ENCODE results near the gene ADAMTS6.

Gene ADAMTS6

DNA sequence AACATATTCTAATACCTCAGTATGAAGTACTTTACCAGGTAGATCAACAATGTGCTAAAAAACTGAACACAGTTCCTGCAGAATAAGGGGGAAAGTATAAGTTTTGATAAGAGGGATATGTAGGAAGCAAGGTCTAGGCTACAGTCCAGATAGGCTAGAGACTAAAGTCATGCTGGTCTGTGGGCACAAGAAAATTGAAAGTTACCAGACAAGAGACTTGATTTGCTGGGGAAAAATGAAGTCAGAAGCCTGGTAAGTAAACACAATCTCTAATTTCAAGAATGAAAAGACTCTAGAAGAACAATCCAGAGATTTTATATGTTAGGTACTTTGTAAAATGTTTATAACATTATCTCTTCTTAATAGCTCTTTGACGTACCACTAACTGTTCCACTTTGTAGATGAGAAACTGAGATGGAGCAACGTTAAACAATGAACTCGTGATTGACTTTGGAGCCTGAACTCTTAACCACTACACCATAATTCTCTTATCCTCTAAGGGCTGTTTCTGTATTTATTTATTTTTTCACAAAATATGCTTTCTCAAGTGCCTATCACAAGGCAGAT, 19.5 kb downstream of the ADAMTS6 start:
- H3K27me3 ChIP-seq (replicated peaks; ENCODE audit: control insufficient read depth, insufficient read depth, low read length) = no peaks in the 10 kb centered on the region
- H3K4me1 ChIP-seq (ENCODE audit: control insufficient read depth, insufficient read depth, low read length) = peaks cover 11% of the 10 kb centered on the region
- no peak for DNase-seq (ENCODE audit: low read depth)
- H3K36me3 ChIP-seq (ENCODE audit: control insufficient read depth, insufficient read depth, low read length, severe bottlenecking) = no peaks in the 10 kb centered on the region
- no peak overlapping the region for H3K4me3 ChIP-seq (ENCODE audit: low read length)
- no peaks in the 10 kb centered on the region for H3K9me3 ChIP-seq (ENCODE audit: control insufficient read depth, low read length)
- H3K9ac ChIP-seq (ENCODE audit: low read length) = no peak overlapping the region

DNA sequence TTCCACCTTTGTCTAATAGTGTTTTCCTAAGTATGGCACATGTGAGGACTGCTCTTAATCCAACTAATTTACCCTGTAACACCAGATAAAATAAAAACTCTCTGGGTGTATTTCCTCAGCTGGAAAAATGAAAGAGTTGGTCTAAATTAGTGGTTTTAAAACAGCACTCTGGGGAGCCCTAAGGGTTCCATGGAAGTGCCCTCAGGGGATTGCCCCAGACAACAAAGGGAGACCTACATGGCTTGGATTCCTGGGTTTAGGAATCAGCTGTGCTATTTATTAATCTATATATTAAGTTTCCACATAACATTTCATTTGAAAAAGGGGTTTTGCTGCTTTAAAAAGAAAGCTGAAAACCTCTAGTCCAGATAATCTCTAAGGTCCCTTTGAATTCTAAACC, 20.2 kb downstream of the ADAMTS6 start:
- Histone ChIP-seq H3K36me3 (ENCODE audit: control insufficient read depth, insufficient read depth, low read length, severe bottlenecking) (no peaks in the 10 kb centered on the region), H3K27me3 (replicated peaks; ENCODE audit: control insufficient read depth, insufficient read depth, low read length) (no peaks in the 10 kb centered on the region), H3K4me1 (ENCODE audit: control insufficient read depth, insufficient read depth, low read length) (peaks cover 11% of the 10 kb centered on the region), H3K9ac (ENCODE audit: low read length) (no peak overlapping the region), H3K4me3 (ENCODE audit: low read length) (no peak overlapping the region), H3K9me3 (ENCODE audit: control insufficient read depth, low read length) (no peaks in the 10 kb centered on the region)
- no peak for DNase-seq (ENCODE audit: low read depth)

DNA sequence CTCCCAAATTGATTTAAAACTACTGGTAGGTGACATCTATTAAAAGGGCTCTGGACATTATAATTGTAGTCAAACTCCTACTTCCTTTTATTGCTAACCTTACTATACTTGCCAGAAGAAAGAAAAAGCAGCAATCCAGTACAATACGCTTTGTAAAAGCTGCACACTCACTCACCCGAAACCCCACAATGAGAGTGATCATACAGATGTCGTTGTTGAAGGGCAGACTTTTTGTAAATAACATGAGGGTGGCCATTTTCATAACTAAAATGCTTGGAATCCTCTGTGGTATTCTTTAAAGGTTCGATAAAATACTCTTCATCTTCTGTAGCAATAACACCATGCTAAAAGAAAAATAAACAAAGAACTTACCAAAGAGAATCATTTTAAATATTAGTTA, 21.7 kb downstream of the ADAMTS6 start:
- no peak for DNase-seq (ENCODE audit: low read depth)
- Histone ChIP-seq H3K9me3 (ENCODE audit: control insufficient read depth, low read length) (no peaks in the 10 kb centered on the region), H3K9ac (ENCODE audit: low read length) (no peak overlapping the region), H3K4me1 (ENCODE audit: control insufficient read depth, insufficient read depth, low read length) (peaks cover 11% of the 10 kb centered on the region), H3K4me3 (ENCODE audit: low read length) (no peak overlapping the region), H3K36me3 (ENCODE audit: control insufficient read depth, insufficient read depth, low read length, severe bottlenecking) (no peaks in the 10 kb centered on the region), H3K27me3 (replicated peaks; ENCODE audit: control insufficient read depth, insufficient read depth, low read length) (no peaks in the 10 kb centered on the region)

DNA sequence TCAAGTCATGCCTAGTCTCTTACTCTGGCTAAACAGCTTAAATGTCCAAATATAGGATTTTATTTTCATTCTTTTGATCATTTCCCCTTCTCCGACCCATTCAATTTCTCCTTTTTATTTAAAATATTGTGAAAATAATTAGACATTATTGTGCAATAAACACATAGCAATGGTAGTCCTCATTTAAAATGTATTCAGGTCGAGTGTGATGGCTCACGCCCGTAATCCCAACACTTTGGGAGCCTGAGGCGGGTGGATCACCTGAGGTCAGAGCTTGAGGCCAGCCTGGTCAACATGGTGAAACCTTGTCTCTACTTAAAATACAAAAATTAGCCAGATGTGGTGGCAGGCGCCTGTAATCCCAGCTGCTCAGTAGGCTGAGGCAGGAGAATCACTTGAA, 26.7 kb downstream of the ADAMTS6 start:
- H3K4me1 ChIP-seq (ENCODE audit: control insufficient read depth, insufficient read depth, low read length) = peaks cover 5% of the 10 kb centered on the region
- H3K36me3 ChIP-seq (ENCODE audit: control insufficient read depth, insufficient read depth, low read length, severe bottlenecking) = peaks cover 8% of the 10 kb centered on the region
- no peak overlapping the region for H3K4me3 ChIP-seq (ENCODE audit: low read length)
- no peaks in the 10 kb centered on the region for H3K9me3 ChIP-seq (ENCODE audit: control insufficient read depth, low read length)
- no peaks in the 10 kb centered on the region for H3K27me3 ChIP-seq (replicated peaks; ENCODE audit: control insufficient read depth, insufficient read depth, low read length)
- no peak overlapping the region for H3K9ac ChIP-seq (ENCODE audit: low read length)
- no peak for DNase-seq (ENCODE audit: low read depth)

DNA sequence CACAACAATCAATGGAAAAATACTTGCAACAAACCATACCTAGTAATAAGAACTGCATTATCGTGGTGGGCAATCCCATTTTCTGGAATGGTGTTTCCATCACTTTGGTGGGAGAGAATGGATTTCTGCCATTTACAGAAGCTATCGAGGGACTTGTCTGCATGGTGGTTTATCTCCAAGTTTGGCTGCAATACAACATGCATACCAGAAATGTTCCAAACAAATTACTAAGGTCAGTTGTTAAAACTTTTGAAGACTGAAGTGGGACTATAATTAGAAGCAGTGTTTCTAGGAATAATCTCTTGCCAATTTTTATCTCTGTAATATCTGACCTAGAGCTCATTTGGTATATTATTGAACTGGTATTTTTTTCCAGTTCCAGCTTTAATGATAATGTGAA, 30.3 kb downstream of the ADAMTS6 start:
- Histone ChIP-seq H3K9me3 (ENCODE audit: control insufficient read depth, low read length) (no peaks in the 10 kb centered on the region), H3K4me1 (ENCODE audit: control insufficient read depth, insufficient read depth, low read length) (peaks cover 5% of the 10 kb centered on the region), H3K4me3 (ENCODE audit: low read length) (no peak overlapping the region), H3K36me3 (ENCODE audit: control insufficient read depth, insufficient read depth, low read length, severe bottlenecking) (peaks cover 8% of the 10 kb centered on the region), H3K9ac (ENCODE audit: low read length) (no peak overlapping the region), H3K27me3 (replicated peaks; ENCODE audit: control insufficient read depth, insufficient read depth, low read length) (no peaks in the 10 kb centered on the region)
- DNase-seq (ENCODE audit: low read depth) = no peak

DNA sequence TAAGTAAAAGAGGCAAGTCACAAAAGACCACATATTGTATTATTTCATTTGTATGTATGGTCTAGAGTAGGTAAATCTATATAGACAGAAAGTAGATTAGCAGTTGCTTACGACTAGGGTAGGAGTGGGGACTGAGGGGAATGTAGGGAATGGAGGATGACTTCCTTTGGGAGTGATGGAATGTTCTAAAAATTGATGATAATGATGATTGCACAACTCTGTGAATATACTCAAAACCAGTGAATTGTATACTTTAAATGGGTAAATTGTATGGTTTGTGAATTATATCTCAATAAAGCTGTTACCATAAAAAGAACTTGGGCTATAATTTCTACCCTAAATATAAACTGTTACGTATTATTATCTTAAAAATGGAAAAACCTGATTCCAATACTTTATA, 35.0 kb downstream of the ADAMTS6 start:
- Histone ChIP-seq H3K9me3 (ENCODE audit: control insufficient read depth, low read length) (no peaks in the 10 kb centered on the region), H3K36me3 (ENCODE audit: control insufficient read depth, insufficient read depth, low read length, severe bottlenecking) (no peaks in the 10 kb centered on the region), H3K4me3 (ENCODE audit: low read length) (no peak overlapping the region), H3K4me1 (ENCODE audit: control insufficient read depth, insufficient read depth, low read length) (peaks cover 5% of the 10 kb centered on the region), H3K9ac (ENCODE audit: low read length) (no peak overlapping the region), H3K27me3 (replicated peaks; ENCODE audit: control insufficient read depth, insufficient read depth, low read length) (no peaks in the 10 kb centered on the region)
- no peak for DNase-seq (ENCODE audit: low read depth)

DNA sequence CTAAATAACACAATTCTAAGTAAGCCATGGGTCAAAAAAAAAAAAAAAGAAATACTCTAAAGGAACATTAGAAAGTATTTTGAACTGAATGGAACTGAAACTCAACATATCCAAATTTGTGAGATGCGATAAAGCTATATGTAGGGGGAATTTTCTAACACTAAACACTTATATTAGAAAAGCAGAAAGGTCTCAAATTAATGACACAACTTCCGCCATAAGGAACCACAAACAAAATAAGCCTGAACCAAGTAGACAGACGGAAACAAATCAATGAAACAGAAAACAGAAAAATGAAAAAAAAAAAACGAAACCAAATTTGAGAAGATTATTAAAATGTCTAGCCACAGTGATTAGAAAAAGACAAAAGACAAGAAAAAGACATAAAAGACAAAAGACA, 39.9 kb downstream of the ADAMTS6 start:
- H3K36me3 ChIP-seq (ENCODE audit: control insufficient read depth, insufficient read depth, low read length, severe bottlenecking) = no peaks in the 10 kb centered on the region
- H3K9ac ChIP-seq (ENCODE audit: low read length) = no peak overlapping the region
- DNase-seq (ENCODE audit: low read depth) = no peak
- no peaks in the 10 kb centered on the region for H3K4me1 ChIP-seq (ENCODE audit: control insufficient read depth, insufficient read depth, low read length)
- H3K27me3 ChIP-seq (replicated peaks; ENCODE audit: control insufficient read depth, insufficient read depth, low read length) = no peaks in the 10 kb centered on the region
- H3K9me3 ChIP-seq (ENCODE audit: control insufficient read depth, low read length) = no peaks in the 10 kb centered on the region
- H3K4me3 ChIP-seq (ENCODE audit: low read length) = no peak overlapping the region

DNA sequence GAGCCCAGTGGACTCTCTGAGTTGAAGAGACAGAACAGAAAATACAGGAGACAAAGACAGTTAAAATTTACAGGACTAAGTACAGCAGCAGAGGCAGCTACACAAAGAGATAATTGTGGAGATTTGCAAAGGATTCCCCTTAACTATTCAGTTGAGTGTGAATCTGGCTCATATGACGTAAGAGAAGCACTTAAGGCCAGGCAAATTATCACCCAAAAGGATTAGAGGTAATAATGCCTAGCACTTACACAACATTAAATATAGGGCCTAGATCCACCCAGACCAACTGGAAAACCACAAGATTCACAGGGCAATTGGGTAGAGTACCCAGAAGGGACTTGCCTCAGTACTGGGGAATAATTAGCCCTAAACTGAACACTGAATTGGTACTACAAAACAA, 41.3 kb downstream of the ADAMTS6 start:
- Histone ChIP-seq H3K4me3 (ENCODE audit: low read length) (no peak overlapping the region), H3K36me3 (ENCODE audit: control insufficient read depth, insufficient read depth, low read length, severe bottlenecking) (no peaks in the 10 kb centered on the region), H3K4me1 (ENCODE audit: control insufficient read depth, insufficient read depth, low read length) (no peaks in the 10 kb centered on the region), H3K9ac (ENCODE audit: low read length) (no peak overlapping the region), H3K9me3 (ENCODE audit: control insufficient read depth, low read length) (no peaks in the 10 kb centered on the region), H3K27me3 (replicated peaks; ENCODE audit: control insufficient read depth, insufficient read depth, low read length) (no peaks in the 10 kb centered on the region)
- no peak for DNase-seq (ENCODE audit: low read depth)

DNA sequence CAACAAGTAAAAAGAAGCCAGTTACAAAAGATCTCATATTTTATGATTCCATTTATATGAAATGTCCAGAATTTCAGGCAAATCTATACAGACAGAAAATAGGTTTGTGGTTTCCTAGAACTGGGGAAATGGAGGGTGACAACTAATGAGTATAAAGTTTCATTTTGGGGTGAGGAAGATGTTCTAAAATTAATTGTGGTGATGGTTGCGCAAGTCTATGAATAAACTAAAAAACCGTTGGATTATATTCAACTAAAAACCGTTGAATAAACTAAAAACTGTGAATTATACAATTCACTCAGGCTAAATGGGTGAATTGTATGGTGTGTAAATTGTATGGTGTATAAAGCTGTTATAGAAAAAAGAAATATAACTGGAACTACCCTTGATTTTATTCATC, 47.6 kb downstream of the ADAMTS6 start:
- H3K4me1 ChIP-seq (ENCODE audit: control insufficient read depth, insufficient read depth, low read length) = no peaks in the 10 kb centered on the region
- no peaks in the 10 kb centered on the region for H3K27me3 ChIP-seq (replicated peaks; ENCODE audit: control insufficient read depth, insufficient read depth, low read length)
- no peak overlapping the region for H3K4me3 ChIP-seq (ENCODE audit: low read length)
- no peaks in the 10 kb centered on the region for H3K9me3 ChIP-seq (ENCODE audit: control insufficient read depth, low read length)
- DNase-seq (ENCODE audit: low read depth) = no peak
- no peak overlapping the region for H3K9ac ChIP-seq (ENCODE audit: low read length)
- H3K36me3 ChIP-seq (ENCODE audit: control insufficient read depth, insufficient read depth, low read length, severe bottlenecking) = no peaks in the 10 kb centered on the region

DNA sequence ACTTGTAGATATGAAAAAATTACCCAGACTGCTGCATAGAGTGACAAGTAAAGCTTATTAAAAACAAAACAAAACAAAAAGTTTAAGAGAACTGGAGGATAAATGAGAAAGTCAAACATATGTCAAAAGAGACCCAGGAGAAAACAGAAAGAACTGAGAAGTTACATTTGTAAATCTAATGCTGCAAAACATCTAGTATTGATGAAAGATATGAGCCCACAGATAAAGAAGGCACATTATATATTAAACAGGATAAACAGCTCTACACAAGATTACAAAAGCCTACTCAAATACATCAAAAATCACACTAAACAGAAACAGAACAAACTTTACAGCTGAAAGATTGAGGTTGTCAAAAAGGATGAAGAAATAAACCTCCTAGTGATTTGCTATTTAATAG, 55.1 kb downstream of the ADAMTS6 start:
- Histone ChIP-seq H3K27me3 (replicated peaks; ENCODE audit: control insufficient read depth, insufficient read depth, low read length) (no peaks in the 10 kb centered on the region), H3K9ac (ENCODE audit: low read length) (no peak overlapping the region), H3K4me1 (ENCODE audit: control insufficient read depth, insufficient read depth, low read length) (no peaks in the 10 kb centered on the region), H3K36me3 (ENCODE audit: control insufficient read depth, insufficient read depth, low read length, severe bottlenecking) (no peaks in the 10 kb centered on the region), H3K4me3 (ENCODE audit: low read length) (no peak overlapping the region), H3K9me3 (ENCODE audit: control insufficient read depth, low read length) (peaks cover 5% of the 10 kb centered on the region)
- DNase-seq (ENCODE audit: low read depth) = no peak

DNA sequence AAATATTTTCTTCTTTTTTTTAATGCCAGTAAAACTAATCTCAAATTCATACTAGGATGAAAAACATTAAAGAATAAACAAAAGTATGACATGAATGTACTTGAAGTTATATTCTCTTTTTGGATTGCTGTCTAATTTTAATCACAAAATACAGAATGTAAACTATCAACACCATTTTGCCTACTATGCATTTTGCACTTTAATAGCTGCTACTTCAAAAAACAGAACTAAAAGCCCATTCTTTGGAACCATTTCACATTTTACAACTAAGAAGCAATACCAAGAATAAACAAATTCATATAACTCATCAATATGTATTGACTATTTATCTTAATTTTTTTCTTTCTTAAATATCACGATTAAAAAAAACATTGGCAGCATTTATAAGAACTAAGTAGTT, 58.1 kb downstream of the ADAMTS6 start:
- Histone ChIP-seq H3K9ac (ENCODE audit: low read length) (no peak overlapping the region), H3K4me3 (ENCODE audit: low read length) (no peak overlapping the region), H3K36me3 (ENCODE audit: control insufficient read depth, insufficient read depth, low read length, severe bottlenecking) (no peaks in the 10 kb centered on the region), H3K4me1 (ENCODE audit: control insufficient read depth, insufficient read depth, low read length) (no peaks in the 10 kb centered on the region), H3K27me3 (replicated peaks; ENCODE audit: control insufficient read depth, insufficient read depth, low read length) (no peaks in the 10 kb centered on the region), H3K9me3 (ENCODE audit: control insufficient read depth, low read length) (peaks cover 13% of the 10 kb centered on the region)
- DNase-seq (ENCODE audit: low read depth) = no peak

DNA sequence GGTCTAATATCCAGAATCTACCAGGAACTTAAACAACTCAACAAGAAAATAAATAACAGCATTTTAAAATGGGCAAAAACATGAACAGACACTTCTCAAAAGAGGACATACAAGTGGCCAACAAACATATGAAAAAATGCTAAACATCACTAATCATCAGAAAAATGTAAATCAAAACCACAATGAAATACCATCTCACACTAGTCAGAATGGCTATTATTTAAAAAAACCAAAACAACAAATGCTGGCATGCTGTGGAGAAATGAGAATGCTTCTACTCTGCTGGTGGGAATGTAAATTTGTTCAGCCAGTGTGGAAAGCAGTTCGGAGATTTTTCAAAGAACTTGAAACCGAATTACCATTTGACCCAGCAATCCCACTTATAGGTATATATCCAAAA, 63.1 kb downstream of the ADAMTS6 start:
- Histone ChIP-seq H3K36me3 (ENCODE audit: control insufficient read depth, insufficient read depth, low read length, severe bottlenecking) (no peaks in the 10 kb centered on the region), H3K9ac (ENCODE audit: low read length) (no peak overlapping the region), H3K27me3 (replicated peaks; ENCODE audit: control insufficient read depth, insufficient read depth, low read length) (no peaks in the 10 kb centered on the region), H3K4me1 (ENCODE audit: control insufficient read depth, insufficient read depth, low read length) (no peaks in the 10 kb centered on the region), H3K4me3 (ENCODE audit: low read length) (no peak overlapping the region), H3K9me3 (ENCODE audit: control insufficient read depth, low read length) (peaks cover 31% of the 10 kb centered on the region)
- DNase-seq (ENCODE audit: low read depth) = peak; percentile 10
